Endodermal cell (in vitro differentiated cells): ENCODE results near the gene NETO2. TPM values are rescaled to one million over a fixed set of nuclear protein-coding genes. Genes with fewer than 3 reads are reported as not detected.

Experiments
- DNase-seq: peaks from one replicate; pipeline ENCODE4 v3.0.0-alpha.2; 2017
- H3K27ac ChIP-seq: 2 replicates; pipeline ENCODE4 v1.5.1; 2013; ENCODE audit warnings: mild to moderate bottlenecking, low read depth, low read length, moderate library complexity
- H3K27me3 ChIP-seq: 2 replicates; pipeline ENCODE4 v1.6.1; 2013; ENCODE audit warnings: mild to moderate bottlenecking, low read length, moderate library complexity; ENCODE audit not compliant: insufficient read depth, control insufficient read depth, poor library complexity, severe bottlenecking
- H3K36me3 ChIP-seq: 2 replicates; pipeline ENCODE4 v1.7.0; 2013; ENCODE audit warnings: mild to moderate bottlenecking, low read length, moderate library complexity; ENCODE audit not compliant: control insufficient read depth, insufficient read depth
- H3K4me1 ChIP-seq: one replicate; pipeline ENCODE4 v1.7.0; 2013; ENCODE audit warnings: low read length; ENCODE audit not compliant: control insufficient read depth, insufficient read depth
- H3K4me3 ChIP-seq: 2 replicates; pipeline ENCODE4 v1.5.1; 2013; ENCODE audit warnings: mild to moderate bottlenecking, low read length, moderate library complexity
- H3K9ac ChIP-seq: 2 replicates; pipeline ENCODE4 v1.6.1; 2013; ENCODE audit warnings: mild to moderate bottlenecking, low read length, moderate library complexity; ENCODE audit not compliant: poor library complexity, severe bottlenecking; ENCODE audit errors: extremely low read depth
- H3K9me3 ChIP-seq: 2 replicates; pipeline ENCODE4 v1.6.1; 2013; ENCODE audit warnings: mild to moderate bottlenecking, low read length, moderate library complexity; ENCODE audit not compliant: control insufficient read depth
- H3K27ac Mint-ChIP-seq: 2 replicates; pipeline ENCODE4 v1.8.0; 2020; ENCODE audit warnings: mixed read lengths
- H3K27me3 Mint-ChIP-seq: 2 replicates; pipeline ENCODE4 v1.8.0; 2021; ENCODE audit warnings: mild to moderate bottlenecking, mixed read lengths; ENCODE audit not compliant: insufficient read depth
- H3K36me3 Mint-ChIP-seq: 2 replicates; pipeline ENCODE4 v1.8.0; 2020; ENCODE audit warnings: low read depth, mixed read lengths
- H3K4me1 Mint-ChIP-seq: 2 replicates; pipeline ENCODE4 v1.8.0; 2020; ENCODE audit warnings: mixed read lengths
- H3K4me3 Mint-ChIP-seq: 2 replicates; pipeline ENCODE4 v1.8.0; 2020; ENCODE audit warnings: mild to moderate bottlenecking, moderate library complexity, mixed read lengths
- H3K9me3 Mint-ChIP-seq: 2 replicates; pipeline ENCODE4 v1.8.0; 2020; ENCODE audit warnings: mild to moderate bottlenecking, mixed read lengths
- WGBS, 2 experiments: methylation state at CpG; one replicate each; pipeline versions ENCODE4 v1.1.5 to v1.1.7; 2013; ENCODE audit warnings: missing lambda C conversion rate in 2 of 2, mixed read lengths in 1 of 2; ENCODE audit not compliant: insufficient coverage in 1 of 2, insufficient read length in 1 of 2; 5-methylcytosine and 5-hydroxymethylcytosine counted together
- total RNA-seq, 2 donors: library from RNA; stranded (reverse); fragmentation: NEBNext Ultra II Directional in 1 of 2; extraction: Animal tissue kit (Norgen Biotek cat#: 25700) in 1 of 2; gene quantifications; 2 replicates in 1 of 2; 3 replicates in 1 of 2; pipeline ENCODE4 v1.2.1, GENCODE V29; 2021
- TF ChIP-seq, protein P1 (sequence below): fragments of 200-600 bp; sonication (generic); conservative IDR thresholded peaks from 2 replicates; pipeline ENCODE4 v1.5.0; 2021; ENCODE audit warnings: antibody characterized with exemption, mild to moderate bottlenecking

Gene NETO2
- total RNA-seq, 2 donors from 2014 or later: 18.4 to 36.3 TPM

GRCh38 chr16:47063011-47063724 lies 80.6 kb downstream of the NETO2 start:
- no peak overlapping the region for H3K4me3 Mint-ChIP-seq
- no peaks in the 10 kb centered on the region for H3K36me3 ChIP-seq
- H3K27me3 ChIP-seq: no peaks in the 10 kb centered on the region
- TF ChIP-seq, protein P1, sequence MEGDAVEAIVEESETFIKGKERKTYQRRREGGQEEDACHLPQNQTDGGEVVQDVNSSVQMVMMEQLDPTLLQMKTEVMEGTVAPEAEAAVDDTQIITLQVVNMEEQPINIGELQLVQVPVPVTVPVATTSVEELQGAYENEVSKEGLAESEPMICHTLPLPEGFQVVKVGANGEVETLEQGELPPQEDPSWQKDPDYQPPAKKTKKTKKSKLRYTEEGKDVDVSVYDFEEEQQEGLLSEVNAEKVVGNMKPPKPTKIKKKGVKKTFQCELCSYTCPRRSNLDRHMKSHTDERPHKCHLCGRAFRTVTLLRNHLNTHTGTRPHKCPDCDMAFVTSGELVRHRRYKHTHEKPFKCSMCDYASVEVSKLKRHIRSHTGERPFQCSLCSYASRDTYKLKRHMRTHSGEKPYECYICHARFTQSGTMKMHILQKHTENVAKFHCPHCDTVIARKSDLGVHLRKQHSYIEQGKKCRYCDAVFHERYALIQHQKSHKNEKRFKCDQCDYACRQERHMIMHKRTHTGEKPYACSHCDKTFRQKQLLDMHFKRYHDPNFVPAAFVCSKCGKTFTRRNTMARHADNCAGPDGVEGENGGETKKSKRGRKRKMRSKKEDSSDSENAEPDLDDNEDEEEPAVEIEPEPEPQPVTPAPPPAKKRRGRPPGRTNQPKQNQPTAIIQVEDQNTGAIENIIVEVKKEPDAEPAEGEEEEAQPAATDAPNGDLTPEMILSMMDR: no peak
- no peak overlapping the region for H3K27ac ChIP-seq
- no peaks in the 10 kb centered on the region for H3K36me3 Mint-ChIP-seq
- peaks cover 4% of the 10 kb centered on the region for H3K4me1 ChIP-seq
- no peak overlapping the region for H3K27ac Mint-ChIP-seq
- peaks cover 19% of the 10 kb centered on the region for H3K9me3 ChIP-seq
- peaks cover 23% of the 10 kb centered on the region for H3K9me3 Mint-ChIP-seq
- WGBS, 2 experiments: 90 to 95% methylated on average over 2 to 7 of the region's 7 CpGs
- peaks cover 13% of the 10 kb centered on the region for H3K27me3 Mint-ChIP-seq
- H3K9ac ChIP-seq: no peak overlapping the region
- peaks cover 15% of the 10 kb centered on the region for H3K4me1 Mint-ChIP-seq
- no peak for DNase-seq
- H3K4me3 ChIP-seq: no peak overlapping the region

- Mint-ChIP-seq H3K4me1 (peaks cover 6% of the 10 kb centered on the region), H3K27ac (no peak overlapping the region), H3K9me3 (peaks cover 23% of the 10 kb centered on the region), H3K36me3 (no peaks in the 10 kb centered on the region), H3K4me3 (no peak overlapping the region), H3K27me3 (peaks cover 3% of the 10 kb centered on the region)
- Histone ChIP-seq H3K9ac (no peak overlapping the region), H3K9me3 (peaks cover 19% of the 10 kb centered on the region), H3K27ac (no peak overlapping the region), H3K36me3 (no peaks in the 10 kb centered on the region), H3K27me3 (no peaks in the 10 kb centered on the region), H3K4me1 (peaks cover 4% of the 10 kb centered on the region), H3K4me3 (no peak overlapping the region)
- DNase-seq: peak; percentile 37
- TF ChIP-seq, protein P1: no peak
- WGBS, 2 experiments: 95 to 96% methylated on average over 2 to 12 of the region's 12 CpGs
These were observed 82.5 kb downstream of the NETO2 start for GRCh38 chr16:47061204-47061603.

- H3K27ac ChIP-seq: no peak overlapping the region
- 95 to 100% methylated on average over 3 of the region's 3 CpGs for WGBS, 2 experiments
- H3K27me3 Mint-ChIP-seq: peaks cover 3% of the 10 kb centered on the region
- H3K4me1 ChIP-seq: peaks cover 1% of the 10 kb centered on the region
- H3K36me3 Mint-ChIP-seq: no peaks in the 10 kb centered on the region
- H3K4me3 Mint-ChIP-seq: no peak overlapping the region
- DNase-seq: peak; percentile 12
- TF ChIP-seq, protein P1: no peak
- H3K4me1 Mint-ChIP-seq: peaks cover 2% of the 10 kb centered on the region
- H3K9ac ChIP-seq: no peak overlapping the region
- no peak overlapping the region for H3K27ac Mint-ChIP-seq
- no peaks in the 10 kb centered on the region for H3K27me3 ChIP-seq
- peaks cover 23% of the 10 kb centered on the region for H3K9me3 Mint-ChIP-seq
- H3K9me3 ChIP-seq: peaks cover 19% of the 10 kb centered on the region
- H3K4me3 ChIP-seq: no peak overlapping the region
- no peaks in the 10 kb centered on the region for H3K36me3 ChIP-seq
These were observed 83.1 kb downstream of the NETO2 start for GRCh38 chr16:47060596-47060995.
